ENCODE measurements around the gene MUS81. TPM values are rescaled to one million over a fixed set of nuclear protein-coding genes. Genes with fewer than 3 reads are reported as not detected.

MUS81 gene
- total RNA-seq, 2 experiments from 2014 or later: 54.7 to 60.2 TPM

DNA sequence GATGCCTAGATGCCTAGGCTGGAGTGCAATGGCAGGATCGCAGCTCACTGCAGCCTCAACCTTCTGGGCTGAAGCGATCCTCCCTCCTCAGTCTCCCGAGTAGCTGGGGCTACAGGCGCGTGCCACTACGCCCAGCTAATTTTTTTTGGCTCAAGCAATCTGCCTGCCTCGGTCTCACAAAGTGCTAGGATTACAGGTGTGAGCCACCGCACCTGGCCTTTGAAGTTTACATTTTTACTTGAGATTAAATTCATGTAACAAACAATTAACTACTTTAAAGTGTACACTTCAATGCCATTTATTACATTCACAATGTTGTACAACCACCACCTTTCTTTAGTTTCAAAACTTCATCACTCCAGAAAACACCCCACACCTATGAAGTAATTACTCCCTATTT is 43.5 kb downstream of the MUS81 start:
- CTCF ChIA-PET: interaction anchor here (4.2 kb wide), 1 partner anchor 15 kb away, joined by 71 read pairs; the partner anchor contains the start of genes CCDC85B and FIBP
- POLR2A ChIA-PET: interaction anchor here (28.1 kb wide), 1 partner anchor 44 kb away, joined by 560 read pairs; the partner anchor contains the start of genes CFL1, EFEMP2 and MUS81
- peaks cover 3% of the 10 kb centered on the region for H3K36me3 Mint-ChIP-seq (ENCODE audit: low read depth)
- no peak overlapping the region for H3K27ac Mint-ChIP-seq
- intact Hi-C loops (cut with micrococcal nuclease): no loop called here
- peaks cover 11% of the 10 kb centered on the region for H3K4me1 Mint-ChIP-seq (ENCODE audit: low read depth)
- DNase-seq (no peak), ATAC-seq (no peak)
- H3K4me3 Mint-ChIP-seq: no peak overlapping the region
- TF ChIP-seq, protein P1, sequence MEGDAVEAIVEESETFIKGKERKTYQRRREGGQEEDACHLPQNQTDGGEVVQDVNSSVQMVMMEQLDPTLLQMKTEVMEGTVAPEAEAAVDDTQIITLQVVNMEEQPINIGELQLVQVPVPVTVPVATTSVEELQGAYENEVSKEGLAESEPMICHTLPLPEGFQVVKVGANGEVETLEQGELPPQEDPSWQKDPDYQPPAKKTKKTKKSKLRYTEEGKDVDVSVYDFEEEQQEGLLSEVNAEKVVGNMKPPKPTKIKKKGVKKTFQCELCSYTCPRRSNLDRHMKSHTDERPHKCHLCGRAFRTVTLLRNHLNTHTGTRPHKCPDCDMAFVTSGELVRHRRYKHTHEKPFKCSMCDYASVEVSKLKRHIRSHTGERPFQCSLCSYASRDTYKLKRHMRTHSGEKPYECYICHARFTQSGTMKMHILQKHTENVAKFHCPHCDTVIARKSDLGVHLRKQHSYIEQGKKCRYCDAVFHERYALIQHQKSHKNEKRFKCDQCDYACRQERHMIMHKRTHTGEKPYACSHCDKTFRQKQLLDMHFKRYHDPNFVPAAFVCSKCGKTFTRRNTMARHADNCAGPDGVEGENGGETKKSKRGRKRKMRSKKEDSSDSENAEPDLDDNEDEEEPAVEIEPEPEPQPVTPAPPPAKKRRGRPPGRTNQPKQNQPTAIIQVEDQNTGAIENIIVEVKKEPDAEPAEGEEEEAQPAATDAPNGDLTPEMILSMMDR (IDR thresholded peaks at IDR 0.05): no peak
- H3K9me3 Mint-ChIP-seq: no peaks in the 10 kb centered on the region
- H3K27me3 Mint-ChIP-seq: peaks cover 5% of the 10 kb centered on the region

- Mint-ChIP-seq H3K27ac (no peak overlapping the region), H3K4me1 (ENCODE audit: low read depth) (peaks cover 11% of the 10 kb centered on the region), H3K4me3 (no peak overlapping the region), H3K36me3 (ENCODE audit: low read depth) (no peaks in the 10 kb centered on the region), H3K27me3 (peaks cover 9% of the 10 kb centered on the region), H3K9me3 (no peaks in the 10 kb centered on the region)
- DNase-seq (no peak), ATAC-seq (no peak)
- ChIA-PET POLR2A (interaction anchor here (0.8 to 1.9 kb wide), 4 partner anchors 11 to 126 kb away, joined by 3 to 5 read pairs (median 4); partner anchors contain the start of gene AP5B1), CTCF (interaction anchor here (1.2 to 2.0 kb wide), 4 partner anchors 13 to 116 kb away, joined by 3 to 5 read pairs (median 4); no protein-coding TSS in a partner anchor)
- intact Hi-C loops (cut with micrococcal nuclease): no loop called here
- TF ChIP-seq, protein P1 (IDR thresholded peaks at IDR 0.05): no peak
These were observed 46.4 kb downstream of the MUS81 start for GRCh38 chr11:65906602-65907001.

DNA sequence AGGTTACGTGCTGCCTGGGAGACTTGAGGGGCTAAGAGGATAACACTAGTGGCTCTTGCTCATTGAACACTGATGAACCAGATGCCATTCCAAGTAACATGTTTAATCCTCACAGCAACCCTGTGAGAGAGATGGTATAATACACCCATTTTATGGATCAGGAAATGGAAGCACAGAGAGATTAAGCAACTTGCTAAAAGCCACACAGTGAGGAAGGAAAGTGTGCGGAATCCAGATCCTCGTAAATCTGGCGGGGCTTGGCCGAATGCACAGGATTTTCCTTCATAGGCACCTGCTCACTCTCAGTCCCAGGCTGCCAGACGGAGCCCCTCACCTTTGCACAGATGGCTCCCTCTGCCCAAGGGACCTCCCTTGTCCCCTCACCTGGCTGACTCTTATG is 47.6 kb downstream of the MUS81 start:
- CTCF ChIA-PET: interaction anchor here (2.0 kb wide), 1 partner anchor 14 kb away, joined by 5 read pairs; no protein-coding TSS in a partner anchor
- intact Hi-C loops (cut with micrococcal nuclease): no loop called here
- H3K9me3 Mint-ChIP-seq: no peaks in the 10 kb centered on the region

GRCh38 chr11:65911682-65912568 is 51.7 kb downstream of the MUS81 start:
- Mint-ChIP-seq H3K27ac (no peak overlapping the region), H3K36me3 (ENCODE audit: low read depth) (peaks cover 4% of the 10 kb centered on the region), H3K4me1 (ENCODE audit: low read depth) (peaks cover 20% of the 10 kb centered on the region), H3K4me3 (no peak overlapping the region), H3K9me3 (no peaks in the 10 kb centered on the region), H3K27me3 (peaks cover 4% of the 10 kb centered on the region)
- DNase-seq (no peak), ATAC-seq (no peak)
- intact Hi-C loops (cut with micrococcal nuclease): no loop called here
- POLR2A ChIA-PET: interaction anchor here (0.9 to 2.5 kb wide), 2 partner anchors 11 to 18 kb away, joined by 3 to 12 read pairs; partner anchors contain the start of gene FOSL1
- TF ChIP-seq, protein P1 (IDR thresholded peaks at IDR 0.05): no peak
- CTCF ChIA-PET: interaction anchor here (1.2 to 1.5 kb wide), 2 partner anchors 11 to 27 kb away, joined by 3 read pairs; no protein-coding TSS in a partner anchor

More for the DNA sequence above, 47.6 kb downstream of the MUS81 start:
- ATAC-seq (no peak), DNase-seq (no peak)
- Mint-ChIP-seq H3K4me3 (no peak overlapping the region), H3K27ac (no peak overlapping the region), H3K4me1 (ENCODE audit: low read depth) (peaks cover 7% of the 10 kb centered on the region), H3K36me3 (ENCODE audit: low read depth) (no peaks in the 10 kb centered on the region), H3K27me3 (peaks cover 6% of the 10 kb centered on the region)
- TF ChIP-seq, protein P1 (IDR thresholded peaks at IDR 0.05): no peak
- POLR2A ChIA-PET: interaction anchor here (1.0 to 2.5 kb wide), 3 partner anchors 10 to 62 kb away, joined by 4 to 11 read pairs (median 11); partner anchors contain the start of genes C11orf68 and CCDC85B

Data from activated CD8-positive, alpha-beta T cell treated with anti-CD3 and anti-CD28 coated beads for 36 hours (primary cell).